ENCODE measurements around the gene PPIE.

DNA sequence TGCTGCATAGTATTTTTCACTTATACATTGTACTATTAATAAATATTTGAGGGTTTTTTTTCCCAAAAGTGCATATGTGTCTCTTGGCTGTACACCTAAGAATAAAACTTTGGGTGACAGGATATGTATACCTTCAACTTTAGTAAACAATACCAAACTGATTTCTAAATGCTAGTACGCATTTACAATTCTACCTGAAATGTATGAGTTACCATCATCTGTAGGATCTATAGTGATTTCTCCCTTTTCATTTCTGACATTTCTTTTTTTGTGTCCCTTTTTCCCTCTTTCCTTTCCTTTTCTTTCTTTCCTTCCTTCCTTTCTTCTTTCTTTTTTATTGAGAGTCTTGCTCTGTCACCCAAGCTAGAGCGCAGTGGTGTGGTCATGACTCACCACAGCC lies 66.7 kb downstream of the PPIE start:
- TF ChIP-seq, protein P1, sequence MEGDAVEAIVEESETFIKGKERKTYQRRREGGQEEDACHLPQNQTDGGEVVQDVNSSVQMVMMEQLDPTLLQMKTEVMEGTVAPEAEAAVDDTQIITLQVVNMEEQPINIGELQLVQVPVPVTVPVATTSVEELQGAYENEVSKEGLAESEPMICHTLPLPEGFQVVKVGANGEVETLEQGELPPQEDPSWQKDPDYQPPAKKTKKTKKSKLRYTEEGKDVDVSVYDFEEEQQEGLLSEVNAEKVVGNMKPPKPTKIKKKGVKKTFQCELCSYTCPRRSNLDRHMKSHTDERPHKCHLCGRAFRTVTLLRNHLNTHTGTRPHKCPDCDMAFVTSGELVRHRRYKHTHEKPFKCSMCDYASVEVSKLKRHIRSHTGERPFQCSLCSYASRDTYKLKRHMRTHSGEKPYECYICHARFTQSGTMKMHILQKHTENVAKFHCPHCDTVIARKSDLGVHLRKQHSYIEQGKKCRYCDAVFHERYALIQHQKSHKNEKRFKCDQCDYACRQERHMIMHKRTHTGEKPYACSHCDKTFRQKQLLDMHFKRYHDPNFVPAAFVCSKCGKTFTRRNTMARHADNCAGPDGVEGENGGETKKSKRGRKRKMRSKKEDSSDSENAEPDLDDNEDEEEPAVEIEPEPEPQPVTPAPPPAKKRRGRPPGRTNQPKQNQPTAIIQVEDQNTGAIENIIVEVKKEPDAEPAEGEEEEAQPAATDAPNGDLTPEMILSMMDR (IDR thresholded peaks at IDR 0.05; ENCODE audit: borderline replicate concordance, extremely low read depth, low read length, poor library complexity, severe bottlenecking), result no peak
- TF ChIP-seq EZH2 (IDR thresholded peaks at IDR 0.05; ENCODE audit: borderline replicate concordance, low read depth, low read length, severe bottlenecking), result no peak
